ENCODE data around the gene MYMX. TPM values are rescaled to one million over a fixed set of nuclear protein-coding genes. Genes with fewer than 3 reads are reported as not detected.

MYMX gene
- total and polyA plus RNA-seq, 2 of the 13 experiments (the other 11 are each of a cell fraction or from before 2014, with no cell fraction given), result not detected

DNA sequence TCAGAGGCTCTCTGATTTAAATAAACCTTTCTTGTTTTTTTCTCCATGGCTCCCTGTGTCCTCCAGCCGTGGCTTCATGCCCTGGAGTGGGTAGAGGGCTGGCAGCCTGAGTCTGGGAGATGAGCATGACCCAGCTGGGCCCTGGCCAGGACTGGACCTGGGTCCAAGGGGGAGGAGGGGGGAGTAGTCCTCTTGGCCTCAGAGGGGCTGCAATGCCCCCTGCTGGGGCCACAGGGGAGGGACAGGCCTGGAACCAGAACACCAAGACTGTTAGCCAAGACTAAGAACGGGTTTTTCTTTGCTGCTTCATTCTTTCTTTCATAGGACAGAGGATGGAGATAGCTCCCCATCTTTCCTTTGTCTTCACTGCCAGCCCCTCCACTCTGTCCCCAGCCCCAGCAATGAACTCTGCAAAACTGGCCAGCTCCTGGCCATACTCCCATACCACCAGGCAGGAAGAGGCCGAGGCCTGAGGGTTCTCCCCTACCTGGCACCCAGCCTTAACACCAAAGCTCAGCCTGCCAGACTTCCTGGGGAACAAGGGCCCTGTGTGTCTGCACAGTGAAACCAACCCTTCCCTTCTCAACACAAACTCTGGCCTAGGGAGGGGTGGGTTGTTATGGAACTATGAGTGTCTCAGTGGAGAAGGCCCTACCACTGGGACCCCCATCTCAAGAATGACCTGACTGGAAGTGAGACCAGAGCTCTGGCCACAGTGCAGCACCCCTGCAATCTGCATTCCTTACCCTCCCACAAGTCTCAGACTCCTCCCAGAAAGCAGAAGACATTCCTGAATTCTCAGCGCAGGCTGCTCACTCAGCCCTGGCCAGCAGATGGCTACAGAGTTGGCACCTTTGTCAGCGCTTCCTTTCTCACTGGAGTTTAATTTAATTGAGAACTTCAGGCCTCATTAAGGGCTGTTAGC lies 17.6 kb downstream of the MYMX start (continued):
- TF ChIP-seq, protein P1, sequence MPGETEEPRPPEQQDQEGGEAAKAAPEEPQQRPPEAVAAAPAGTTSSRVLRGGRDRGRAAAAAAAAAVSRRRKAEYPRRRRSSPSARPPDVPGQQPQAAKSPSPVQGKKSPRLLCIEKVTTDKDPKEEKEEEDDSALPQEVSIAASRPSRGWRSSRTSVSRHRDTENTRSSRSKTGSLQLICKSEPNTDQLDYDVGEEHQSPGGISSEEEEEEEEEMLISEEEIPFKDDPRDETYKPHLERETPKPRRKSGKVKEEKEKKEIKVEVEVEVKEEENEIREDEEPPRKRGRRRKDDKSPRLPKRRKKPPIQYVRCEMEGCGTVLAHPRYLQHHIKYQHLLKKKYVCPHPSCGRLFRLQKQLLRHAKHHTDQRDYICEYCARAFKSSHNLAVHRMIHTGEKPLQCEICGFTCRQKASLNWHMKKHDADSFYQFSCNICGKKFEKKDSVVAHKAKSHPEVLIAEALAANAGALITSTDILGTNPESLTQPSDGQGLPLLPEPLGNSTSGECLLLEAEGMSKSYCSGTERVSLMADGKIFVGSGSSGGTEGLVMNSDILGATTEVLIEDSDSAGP (CRISPR knock-in tag; IDR thresholded peaks at IDR 0.05; ENCODE audit: borderline replicate concordance), result peak; percentile 67; the same call in 1 of the 2 replicates
- TF ChIP-seq STAG1 (CRISPR knock-in tag; IDR thresholded peaks at IDR 0.05) (peak; percentile 93), SOX6 (IDR thresholded peaks at IDR 0.05) (no peak), SOX6 (CRISPR knock-in tag; IDR thresholded peaks at IDR 0.05) (peak; percentile 53; the same call in 1 of the 2 replicates), ZNF607 (CRISPR knock-in tag; IDR thresholded peaks at IDR 0.05; ENCODE audit: borderline replicate concordance) (0 out of 2 replicates have a peak, but pooled peaks have one; percentile 31), ZNF629 (CRISPR knock-in tag; conservative IDR thresholded peaks at IDR 0.05) (no peak), ZSCAN21 (CRISPR knock-in tag; IDR thresholded peaks at IDR 0.05; ENCODE audit: borderline replicate concordance) (peak; percentile 33; the same call in 1 of the 2 replicates), ASH2L (IDR thresholded peaks at IDR 0.05; ENCODE audit: insufficient read length, low read depth, low read length) (no peak), SP1 (IDR thresholded peaks at IDR 0.05) (no peak), SP1 (CRISPR knock-in tag; IDR thresholded peaks at IDR 0.05) (peak; percentile 29; the same call in 1 of the 2 replicates), NCOA2 (CRISPR knock-in tag; IDR thresholded peaks at IDR 0.05) (peak; percentile 44), RARA (CRISPR knock-in tag; IDR thresholded peaks at IDR 0.05) (peak; percentile 40; the same call in 1 of the 2 replicates), ERF (CRISPR knock-in tag; IDR thresholded peaks at IDR 0.05) (peak; percentile 81), PHF21A (CRISPR knock-in tag; IDR thresholded peaks at IDR 0.05) (peak; percentile 43; the same call in 1 of the 2 replicates), GZF1 (CRISPR knock-in tag; IDR thresholded peaks at IDR 0.05) (no peak), GATAD2A (CRISPR knock-in tag; IDR thresholded peaks at IDR 0.05) (peak; percentile 71), RXRA (CRISPR knock-in tag; IDR thresholded peaks at IDR 0.05) (peak; percentile 42; the same call in 1 of the 2 replicates), ZNF747 (CRISPR knock-in tag; IDR thresholded peaks at IDR 0.05; ENCODE audit: borderline replicate concordance) (0 out of 2 replicates have a peak, but pooled peaks have one; percentile 48), KLF11 (CRISPR knock-in tag; IDR thresholded peaks at IDR 0.05) (0 out of 2 replicates have a peak, but pooled peaks have one; percentile 35)
- TF ChIP-seq, protein P2, sequence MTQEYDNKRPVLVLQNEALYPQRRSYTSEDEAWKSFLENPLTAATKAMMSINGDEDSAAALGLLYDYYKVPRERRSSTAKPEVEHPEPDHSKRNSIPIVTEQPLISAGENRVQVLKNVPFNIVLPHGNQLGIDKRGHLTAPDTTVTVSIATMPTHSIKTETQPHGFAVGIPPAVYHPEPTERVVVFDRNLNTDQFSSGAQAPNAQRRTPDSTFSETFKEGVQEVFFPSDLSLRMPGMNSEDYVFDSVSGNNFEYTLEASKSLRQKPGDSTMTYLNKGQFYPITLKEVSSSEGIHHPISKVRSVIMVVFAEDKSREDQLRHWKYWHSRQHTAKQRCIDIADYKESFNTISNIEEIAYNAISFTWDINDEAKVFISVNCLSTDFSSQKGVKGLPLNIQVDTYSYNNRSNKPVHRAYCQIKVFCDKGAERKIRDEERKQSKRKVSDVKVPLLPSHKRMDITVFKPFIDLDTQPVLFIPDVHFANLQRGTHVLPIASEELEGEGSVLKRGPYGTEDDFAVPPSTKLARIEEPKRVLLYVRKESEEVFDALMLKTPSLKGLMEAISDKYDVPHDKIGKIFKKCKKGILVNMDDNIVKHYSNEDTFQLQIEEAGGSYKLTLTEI (CRISPR knock-in tag; conservative IDR thresholded peaks at IDR 0.05), result no peak
- TF ChIP-seq, protein P3, sequence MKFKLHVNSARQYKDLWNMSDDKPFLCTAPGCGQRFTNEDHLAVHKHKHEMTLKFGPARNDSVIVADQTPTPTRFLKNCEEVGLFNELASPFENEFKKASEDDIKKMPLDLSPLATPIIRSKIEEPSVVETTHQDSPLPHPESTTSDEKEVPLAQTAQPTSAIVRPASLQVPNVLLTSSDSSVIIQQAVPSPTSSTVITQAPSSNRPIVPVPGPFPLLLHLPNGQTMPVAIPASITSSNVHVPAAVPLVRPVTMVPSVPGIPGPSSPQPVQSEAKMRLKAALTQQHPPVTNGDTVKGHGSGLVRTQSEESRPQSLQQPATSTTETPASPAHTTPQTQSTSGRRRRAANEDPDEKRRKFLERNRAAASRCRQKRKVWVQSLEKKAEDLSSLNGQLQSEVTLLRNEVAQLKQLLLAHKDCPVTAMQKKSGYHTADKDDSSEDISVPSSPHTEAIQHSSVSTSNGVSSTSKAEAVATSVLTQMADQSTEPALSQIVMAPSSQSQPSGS (CRISPR knock-in tag; IDR thresholded peaks at IDR 0.05), result peak; percentile 59; the same call in 1 of the 2 replicates
- TF ChIP-seq, protein P4, sequence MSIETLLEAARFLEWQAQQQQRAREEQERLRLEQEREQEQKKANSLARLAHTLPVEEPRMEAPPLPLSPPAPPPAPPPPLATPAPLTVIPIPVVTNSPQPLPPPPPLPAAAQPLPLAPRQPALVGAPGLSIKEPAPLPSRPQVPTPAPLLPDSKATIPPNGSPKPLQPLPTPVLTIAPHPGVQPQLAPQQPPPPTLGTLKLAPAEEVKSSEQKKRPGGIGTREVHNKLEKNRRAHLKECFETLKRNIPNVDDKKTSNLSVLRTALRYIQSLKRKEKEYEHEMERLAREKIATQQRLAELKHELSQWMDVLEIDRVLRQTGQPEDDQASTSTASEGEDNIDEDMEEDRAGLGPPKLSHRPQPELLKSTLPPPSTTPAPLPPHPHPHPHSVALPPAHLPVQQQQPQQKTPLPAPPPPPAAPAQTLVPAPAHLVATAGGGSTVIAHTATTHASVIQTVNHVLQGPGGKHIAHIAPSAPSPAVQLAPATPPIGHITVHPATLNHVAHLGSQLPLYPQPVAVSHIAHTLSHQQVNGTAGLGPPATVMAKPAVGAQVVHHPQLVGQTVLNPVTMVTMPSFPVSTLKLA (IDR thresholded peaks at IDR 0.05), result no peak
- TF ChIP-seq, protein P5, sequence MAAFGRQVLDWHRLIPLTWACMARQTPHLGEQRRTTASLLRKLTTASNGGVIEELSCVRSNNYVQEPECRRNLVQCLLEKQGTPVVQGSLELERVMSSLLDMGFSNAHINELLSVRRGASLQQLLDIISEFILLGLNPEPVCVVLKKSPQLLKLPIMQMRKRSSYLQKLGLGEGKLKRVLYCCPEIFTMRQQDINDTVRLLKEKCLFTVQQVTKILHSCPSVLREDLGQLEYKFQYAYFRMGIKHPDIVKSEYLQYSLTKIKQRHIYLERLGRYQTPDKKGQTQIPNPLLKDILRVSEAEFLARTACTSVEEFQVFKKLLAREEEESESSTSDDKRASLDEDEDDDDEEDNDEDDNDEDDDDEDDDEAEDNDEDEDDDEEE (CRISPR knock-in tag; IDR thresholded peaks at IDR 0.05), result peak; percentile 74; the same call in 1 of the 2 replicates
